Immature natural killer cell (primary cell): ENCODE measurements around the gene TAF4B. TPM values are rescaled to one million over a fixed set of nuclear protein-coding genes. Genes with fewer than 3 reads are reported as not detected.

ENCODE experiments used
- DNase-seq, 3 donors: peaks; one replicate each; pipeline ENCODE4 v3.0.0; 2022; ENCODE audit warnings: mixed read lengths in 1 of 3
- H3K27ac Mint-ChIP-seq, 6 donors: one replicate each; pipeline ENCODE4 v1.8.0; 2020; ENCODE audit warnings: mixed read lengths in 6 of 6, mild to moderate bottlenecking in 5 of 6, inconsistent platforms in 4 of 6, moderate library complexity in 3 of 6
- H3K27me3 Mint-ChIP-seq, 3 donors: one replicate each; pipeline ENCODE4 v1.8.0; 2020 to 2021; ENCODE audit warnings: low read depth in 3 of 3, mild to moderate bottlenecking in 3 of 3, mixed read lengths in 3 of 3, moderate library complexity in 3 of 3, inconsistent platforms in 1 of 3
- H3K36me3 Mint-ChIP-seq, 3 donors: one replicate each; pipeline ENCODE4 v1.8.0; 2020; ENCODE audit warnings: mixed read lengths in 3 of 3, inconsistent platforms in 2 of 3, mild to moderate bottlenecking in 2 of 3
- H3K4me1 Mint-ChIP-seq, 2 donors: one replicate each; pipeline ENCODE4 v1.8.0; 2020; ENCODE audit warnings: inconsistent platforms in 2 of 2, mild to moderate bottlenecking in 2 of 2, mixed read lengths in 2 of 2, moderate library complexity in 1 of 2
- H3K4me3 Mint-ChIP-seq, 5 donors: one replicate each; pipeline ENCODE4 v1.8.0; 2020; ENCODE audit warnings: mild to moderate bottlenecking in 5 of 5, mixed read lengths in 5 of 5, inconsistent platforms in 3 of 5, moderate library complexity in 3 of 5
- H3K9me3 Mint-ChIP-seq, 6 donors: one replicate each; pipeline ENCODE4 v1.8.0; 2020; ENCODE audit warnings: mild to moderate bottlenecking in 6 of 6, mixed read lengths in 6 of 6, inconsistent platforms in 4 of 6, moderate library complexity in 3 of 6
- polyA plus RNA-seq, 3 donors: library from polyadenylated mRNA; unstranded; fragments of 300-500 nt; fragmentation: Illumina TruSeq; gene quantifications; one replicate each; pipeline ENCODE4 v1.2.3, GENCODE V29; 2021

The TAF4B gene
- polyA plus RNA-seq, 3 donors from 2014 or later: 1.0 to 2.4 (median 1.1) TPM

- Mint-ChIP-seq H3K27ac (no peak overlapping the region), H3K36me3 (no peaks in the 10 kb centered on the region), H3K27me3 (peaks cover 2 to 12% (median 5%) of the 10 kb centered on the region in 3 donors), H3K4me3 (no peak overlapping the region), H3K9me3 (peaks cover 0 to 6% (median 0%) of the 10 kb centered on the region in 6 donors), H3K4me1 (no peaks in the 10 kb centered on the region)
- no peak for DNase-seq
These were observed 212.7 kb downstream of the TAF4B start for GRCh38 chr18:26438980-26439379.

- no peak overlapping the region for H3K4me3 Mint-ChIP-seq
- no peaks in the 10 kb centered on the region for H3K4me1 Mint-ChIP-seq
- H3K9me3 Mint-ChIP-seq: peaks cover 0 to 6% (median 0%) of the 10 kb centered on the region in 6 donors
- no peak for DNase-seq
- H3K27ac Mint-ChIP-seq: no peak overlapping the region
- no peaks in the 10 kb centered on the region for H3K36me3 Mint-ChIP-seq
- peaks cover 2 to 12% (median 5%) of the 10 kb centered on the region in 3 donors for H3K27me3 Mint-ChIP-seq
These were observed 213.3 kb downstream of the TAF4B start for GRCh38 chr18:26439537-26439936.

- DNase-seq: no peak
- H3K27me3 Mint-ChIP-seq: peaks cover 2 to 12% (median 4%) of the 10 kb centered on the region in 3 donors
- H3K36me3 Mint-ChIP-seq: no peaks in the 10 kb centered on the region
- no peak overlapping the region for H3K27ac Mint-ChIP-seq
- no peaks in the 10 kb centered on the region for H3K4me1 Mint-ChIP-seq
- no peak overlapping the region for H3K4me3 Mint-ChIP-seq
- peaks cover 0 to 5% (median 0%) of the 10 kb centered on the region in 6 donors for H3K9me3 Mint-ChIP-seq
These were observed 214.4 kb downstream of the TAF4B start for GRCh38 chr18:26440644-26441043.

Other genes starting within 250 kb of the TAF4B start
- gene SS18, start 135.8 kb upstream of the TAF4B start, polyA plus RNA-seq: 10 to 100 TPM; 25.0 to 50.8 (median 39.6) TPM
- gene PSMA8, start 92.6 kb upstream of the TAF4B start, polyA plus RNA-seq: 1 to 10 TPM in 2 of 3 donors, not detected in 1; 1.4 to 3.2 TPM